Measurements from ENCODE around the gene OBP2A.

The OBP2A gene

DNA sequence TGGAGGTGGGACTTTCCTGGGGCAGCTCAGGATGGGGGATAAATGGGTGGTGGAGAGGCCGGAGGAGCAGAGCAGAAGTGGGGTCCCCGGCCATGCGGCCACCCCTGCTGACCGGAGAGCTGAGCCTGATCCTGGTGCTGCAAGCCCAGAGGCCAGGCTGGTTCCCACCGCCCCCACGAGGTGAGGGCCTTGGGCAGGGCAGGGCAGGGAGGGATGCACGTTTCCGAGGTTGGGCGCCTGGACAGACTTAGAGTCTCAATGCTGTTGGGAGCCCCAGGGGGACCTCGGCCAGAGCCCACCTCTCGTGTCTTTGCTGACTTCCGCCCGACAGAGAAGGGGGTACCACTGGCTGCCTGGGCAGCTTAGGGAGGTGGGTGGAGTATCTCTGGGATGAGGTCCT is 5.5 kb downstream of the OBP2A start:
- no peak overlapping the region for H3K4me3 ChIP-seq (ENCODE audit: low read depth, low read length)

- H3K4me3 ChIP-seq (ENCODE audit: low read depth, low read length), result no peak overlapping the region
Measured at GRCh38 chr9:135552021-135552697, 6.2 kb downstream of the OBP2A start.

- H3K4me3 ChIP-seq (ENCODE audit: low read depth, low read length), result no peak overlapping the region
Measured at GRCh38 chr9:135552698-135553171, 6.8 kb downstream of the OBP2A start.

- H3K4me3 ChIP-seq (ENCODE audit: low read depth, low read length), result no peak overlapping the region
Measured at GRCh38 chr9:135554718-135555117, 8.8 kb downstream of the OBP2A start.

- H3K4me3 ChIP-seq (ENCODE audit: low read depth, low read length), result no peak overlapping the region
Measured at GRCh38 chr9:135555203-135555602, 9.3 kb downstream of the OBP2A start.

DNA sequence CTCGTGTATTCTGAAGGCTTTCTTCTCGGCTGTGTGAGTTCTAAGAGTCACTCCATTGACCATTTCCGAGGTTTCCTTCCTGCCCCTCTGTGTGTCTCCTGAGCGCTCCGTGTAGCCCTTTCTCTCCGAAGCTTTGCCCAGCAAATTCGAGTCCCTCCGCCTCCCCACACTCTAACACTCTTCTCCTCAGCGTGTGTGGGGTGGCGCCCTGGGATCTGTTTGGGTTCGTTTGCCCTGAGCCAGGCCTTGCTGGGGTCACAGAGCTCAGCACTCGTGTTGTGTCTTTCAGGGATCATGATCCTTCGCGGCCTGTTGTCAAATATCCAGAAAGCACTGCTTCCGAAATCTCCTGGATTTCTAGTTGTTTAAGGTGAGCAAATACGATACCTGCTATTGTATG is 10.0 kb downstream of the OBP2A start:
- H3K4me3 ChIP-seq (ENCODE audit: low read depth, low read length), result no peak overlapping the region

GRCh38 chr9:135559606-135560005 is 13.7 kb downstream of the OBP2A start:
- H3K4me3 ChIP-seq (ENCODE audit: low read depth, low read length), result no peak overlapping the region

DNA sequence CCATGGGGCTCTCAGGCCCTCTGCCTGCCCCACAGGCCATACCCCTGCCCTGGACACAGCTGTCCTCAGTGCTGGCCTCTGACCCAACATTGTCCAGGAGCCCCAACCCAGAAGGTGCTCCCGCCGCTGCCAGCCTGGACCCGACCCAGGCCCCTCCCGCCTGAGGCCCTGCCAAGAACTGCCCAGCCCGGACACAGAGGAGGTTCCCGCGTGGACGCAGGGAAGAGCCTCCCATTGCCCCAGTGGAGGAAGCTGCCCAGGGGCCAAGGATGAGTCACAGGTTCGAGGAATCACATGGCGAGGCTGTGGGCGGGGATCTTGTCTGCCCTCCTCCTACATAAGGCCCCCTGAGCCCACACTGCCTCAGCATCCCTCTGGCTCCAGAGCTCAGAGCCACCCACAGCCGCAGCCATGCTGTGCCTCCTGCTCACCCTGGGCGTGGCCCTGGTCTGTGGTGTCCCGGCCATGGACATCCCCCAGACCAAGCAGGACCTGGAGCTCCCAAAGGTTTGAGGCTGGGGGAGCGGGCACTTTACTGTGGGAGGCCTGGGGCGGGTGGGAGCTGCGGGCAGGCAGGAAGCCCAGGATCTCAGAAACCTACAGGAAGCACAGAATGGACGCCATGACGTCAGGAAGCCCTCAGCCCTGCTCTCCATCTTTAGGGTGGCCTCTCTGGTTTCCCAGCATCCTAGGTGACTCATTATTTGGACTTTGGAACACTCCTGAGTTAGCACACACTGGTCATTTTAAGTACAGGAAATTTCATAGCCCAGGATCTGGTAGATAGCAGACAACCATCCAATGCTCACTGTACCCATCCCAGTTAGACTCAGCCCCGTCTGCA is 15.7 kb downstream of the OBP2A start, which contains the start of gene PAEP:
Gene PAEP, plus strand, starts transcription at position 366 of the 844 bp plus-strand sequence.
- no peak within 1 kb of the TSS for H3K4me3 ChIP-seq (ENCODE audit: low read depth, low read length)

DNA sequence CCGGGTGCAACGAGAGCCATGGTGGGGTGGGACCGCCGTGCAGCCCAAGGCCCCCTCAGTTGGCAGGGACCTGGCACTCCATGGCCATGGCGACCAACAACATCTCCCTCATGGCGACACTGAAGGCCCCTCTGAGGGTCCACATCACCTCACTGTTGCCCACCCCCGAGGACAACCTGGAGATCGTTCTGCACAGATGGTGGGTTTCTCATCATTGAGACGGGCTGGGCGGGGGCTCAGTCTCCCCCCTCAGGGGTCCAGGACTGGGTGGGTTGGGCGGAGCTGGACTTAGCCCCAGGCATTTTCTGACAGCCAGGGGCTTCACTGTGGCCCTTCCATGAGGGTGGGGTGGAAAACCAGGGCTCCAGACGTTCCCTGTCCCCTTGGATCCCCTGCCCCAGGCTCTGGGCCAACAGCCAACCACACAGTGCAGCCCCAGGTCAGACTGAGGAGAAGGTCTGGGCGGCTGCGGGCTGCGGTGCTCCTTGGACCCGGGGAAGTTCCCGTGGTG is 16.4 kb downstream of the OBP2A start:
- no peak overlapping the region for H3K4me3 ChIP-seq (ENCODE audit: low read depth, low read length)

GRCh38 chr9:135563039-135563476 is 17.1 kb downstream of the OBP2A start:
- no peak overlapping the region for H3K4me3 ChIP-seq (ENCODE audit: low read depth, low read length)

- no peak overlapping the region for H3K4me3 ChIP-seq (ENCODE audit: low read depth, low read length)
Measured at GRCh38 chr9:135563858-135564257, 17.9 kb downstream of the OBP2A start.

- H3K4me3 ChIP-seq (ENCODE audit: low read depth, low read length), result no peak overlapping the region
Measured at GRCh38 chr9:135565141-135565628, 19.3 kb downstream of the OBP2A start.

DNA sequence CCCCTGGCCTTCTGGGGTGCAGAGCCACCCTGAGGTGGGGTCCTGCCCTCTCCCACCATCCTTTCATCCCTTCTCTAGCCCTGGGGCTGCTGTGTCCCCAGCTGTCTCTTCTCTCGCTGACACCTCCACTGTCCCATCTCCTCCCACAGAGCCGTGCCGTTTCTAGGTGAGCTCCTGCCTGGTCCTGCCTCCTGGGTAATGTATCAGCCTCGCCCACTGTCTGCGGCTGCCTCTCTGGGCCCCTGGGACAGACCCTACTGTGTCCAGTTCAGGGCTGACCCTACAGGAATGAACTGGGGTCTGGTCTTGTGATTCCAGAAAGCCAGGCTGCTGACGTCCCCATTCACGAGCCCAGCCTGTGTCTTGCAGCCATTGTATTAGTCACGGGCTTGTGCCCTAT is 19.7 kb downstream of the OBP2A start:
- no peak overlapping the region for H3K4me3 ChIP-seq (ENCODE audit: low read depth, low read length)

DNA sequence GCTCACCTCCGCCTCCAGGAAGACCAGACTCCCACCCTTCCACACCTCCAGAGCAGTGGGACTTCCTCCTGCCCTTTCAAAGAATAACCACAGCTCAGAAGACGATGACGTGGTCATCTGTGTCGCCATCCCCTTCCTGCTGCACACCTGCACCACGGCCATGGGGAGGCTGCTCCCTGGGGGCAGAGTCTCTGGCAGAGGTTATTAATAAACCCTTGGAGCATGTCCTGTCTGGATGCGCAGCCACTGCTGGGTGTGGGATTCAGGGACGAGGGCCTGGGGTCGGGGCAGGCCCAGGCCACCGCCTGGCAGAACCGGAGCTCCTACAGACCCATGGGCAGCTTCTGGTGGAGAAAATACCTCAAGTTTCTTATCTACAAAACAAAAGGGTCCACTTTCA is 20.6 kb downstream of the OBP2A start:
- no peak overlapping the region for H3K4me3 ChIP-seq (ENCODE audit: low read depth, low read length)

DNA sequence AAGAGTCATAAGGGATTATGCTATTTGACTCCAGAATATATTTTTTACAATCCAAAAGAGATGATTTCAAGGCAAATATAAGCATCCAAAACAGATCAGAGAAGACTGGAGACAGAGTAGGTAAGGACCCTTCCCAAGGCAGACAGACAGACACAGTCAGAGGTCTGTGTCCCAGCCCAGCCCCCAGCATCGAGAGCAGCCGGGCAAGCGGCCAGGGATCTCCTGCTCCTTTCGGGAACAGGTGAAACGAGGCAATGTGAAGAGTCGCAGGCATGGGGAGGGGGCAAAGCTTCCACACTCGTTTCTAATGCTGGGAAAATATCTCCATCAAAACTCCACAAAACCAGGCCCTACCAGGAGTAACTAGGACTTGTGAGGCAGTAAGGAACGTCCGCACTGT is 21.4 kb downstream of the OBP2A start:
- no peak overlapping the region for H3K4me3 ChIP-seq (ENCODE audit: low read depth, low read length)

DNA sequence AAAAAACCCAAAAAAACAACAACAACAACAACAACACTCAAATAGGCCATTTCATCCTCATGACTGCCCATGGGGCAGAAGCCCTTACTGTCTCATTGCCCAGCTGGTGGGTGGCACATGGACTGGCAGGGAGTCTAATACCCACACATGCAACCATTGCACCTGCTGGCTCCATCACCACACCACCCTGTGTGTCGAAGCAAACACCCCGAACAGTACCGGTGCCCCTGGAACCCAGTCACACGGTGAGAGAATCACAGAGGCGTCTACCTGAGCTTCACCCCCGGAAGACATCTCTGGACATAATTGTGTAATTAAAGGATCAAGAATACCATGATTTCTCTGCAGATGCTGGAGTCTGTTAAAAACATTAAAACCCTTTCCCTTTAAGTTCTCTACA is 22.1 kb downstream of the OBP2A start:
- H3K4me3 ChIP-seq (ENCODE audit: low read depth, low read length), result no peak overlapping the region

DNA sequence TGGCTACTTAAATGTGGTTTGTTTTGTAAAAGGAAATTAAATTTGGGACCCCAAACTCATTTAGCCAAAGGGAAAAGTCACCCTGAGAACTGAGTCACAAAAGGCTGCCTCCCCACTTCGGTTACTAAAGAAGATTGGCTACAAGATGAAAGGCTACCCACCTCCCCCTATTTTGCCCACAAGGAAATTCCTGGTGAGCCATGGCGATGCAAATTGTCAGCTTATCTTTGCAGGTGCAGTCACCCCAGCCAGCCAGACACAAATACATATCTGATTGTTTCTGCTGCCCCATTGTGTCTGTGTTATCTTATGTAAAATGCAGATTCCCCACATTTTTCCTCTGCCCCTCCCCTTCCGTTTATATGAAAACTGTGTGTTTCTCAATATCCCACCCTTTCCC is 24.5 kb downstream of the OBP2A start:
- no peak overlapping the region for H3K4me3 ChIP-seq (ENCODE audit: low read depth, low read length)

DNA sequence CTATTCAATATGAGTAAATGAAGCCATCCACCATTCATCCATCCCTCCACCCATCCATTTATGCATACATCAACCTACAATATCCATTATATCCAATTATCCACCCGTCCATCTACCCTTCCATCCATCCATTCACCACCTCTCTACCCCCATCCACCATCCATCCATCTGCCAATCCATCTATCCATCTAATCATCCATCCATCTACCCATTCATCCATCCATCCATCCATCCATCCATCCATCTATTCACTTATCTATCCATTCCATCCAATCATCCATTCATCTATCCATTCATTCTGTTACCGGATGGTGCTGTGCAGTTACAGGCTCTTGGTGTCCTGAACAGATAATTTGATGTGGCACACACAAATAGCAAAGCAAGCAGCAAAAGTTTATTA is 26.3 kb downstream of the OBP2A start:
- no peak overlapping the region for H3K4me3 ChIP-seq (ENCODE audit: low read depth, low read length)

- no peak overlapping the region for H3K4me3 ChIP-seq (ENCODE audit: low read depth, low read length)
Measured at GRCh38 chr9:135573124-135573523, 27.2 kb downstream of the OBP2A start.

DNA sequence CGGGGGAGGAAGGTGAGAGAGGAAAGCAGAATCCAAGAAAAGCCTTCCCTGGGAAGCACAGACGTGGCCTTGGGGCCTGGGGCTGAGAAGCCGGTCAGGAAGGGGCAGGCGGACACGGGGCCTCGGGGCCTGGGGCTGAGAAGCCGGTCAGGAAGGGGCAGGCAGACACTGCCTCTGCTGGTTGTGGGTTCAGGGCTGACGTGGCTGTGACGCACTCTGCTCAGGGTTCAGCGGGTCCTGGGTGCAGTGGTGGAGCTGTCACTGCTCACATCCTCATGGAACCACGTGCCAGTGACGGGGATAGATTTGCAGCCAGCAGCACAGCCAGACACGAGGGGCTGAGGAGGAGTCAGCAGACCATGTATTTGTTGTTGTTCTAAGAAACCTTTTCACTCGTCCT is 28.4 kb downstream of the OBP2A start:
- H3K4me3 ChIP-seq (ENCODE audit: low read depth, low read length), result no peak overlapping the region

GRCh38 chr9:135574943-135575342 is 29.0 kb downstream of the OBP2A start:
- H3K4me3 ChIP-seq (ENCODE audit: low read depth, low read length), result no peak overlapping the region

Measured in iPS-11a (cell line).